Gastrocnemius medialis (tissue), 4 donors: Measurements from ENCODE around the gene SELENOI. TPM values are rescaled to one million over a fixed set of nuclear protein-coding genes. Genes with fewer than 3 reads are reported as not detected.

Experiments used
- ATAC-seq, 2 donors: fragments of 150-250 bp; one replicate each; pipeline ENCODE4 v1.9.1; 2016
- DNase-seq, 2 donors: peaks; one replicate each; pipeline ENCODE4 v3.0.0-alpha.2; 2019
- H3K27ac ChIP-seq, 4 donors: fragments of 200-600 bp; sonication (generic); 1 replicate in 1 of 4; 2 replicates in 3 of 4; pipeline ENCODE4 v1.5.1; 2016 to 2018; ENCODE audit warnings: mild to moderate bottlenecking in 2 of 4, moderate library complexity in 1 of 4
- H3K27me3 ChIP-seq, 3 donors: fragments of 200-600 bp; sonication (generic) in 2 of 3; 1 replicate in 1 of 3; 2 replicates in 2 of 3; pipeline versions ENCODE4 v1.5.1 to v1.6.0; 2016 to 2019; ENCODE audit warnings: mild to moderate bottlenecking in 1 of 3, moderate library complexity in 1 of 3
- H3K36me3 ChIP-seq, 2 donors: fragments of 200-600 bp; sonication (generic) in 1 of 2; one replicate each; pipeline ENCODE4 v1.5.1; 2017 to 2018
- H3K4me1 ChIP-seq, 2 donors: fragments of 200-600 bp; sonication (generic) in 1 of 2; one replicate each; pipeline ENCODE4 v1.5.1; 2016 to 2017; ENCODE audit warnings: mild to moderate bottlenecking in 2 of 2
- H3K4me3 ChIP-seq, 4 donors: fragments of 200-600 bp; sonication (generic) in 3 of 4; 1 replicate in 1 of 4; 2 replicates in 3 of 4; pipeline ENCODE4 v1.5.1; 2016 to 2019; ENCODE audit warnings: mild to moderate bottlenecking in 2 of 4
- H3K9me3 ChIP-seq, 3 donors: fragments of 200-600 bp; sonication (generic) in 2 of 3; 1 replicate in 1 of 3; 2 replicates in 2 of 3; pipeline ENCODE4 v1.5.1; 2016 to 2019
- POLR2A ChIP-seq, 2 donors: fragments of 450-650 bp; IDR thresholded peaks; one replicate each; pipeline ENCODE4 v1.6.1; 2017; ENCODE audit warnings: antibody characterized with exemption in 2 of 2, mild to moderate bottlenecking in 2 of 2, moderate library complexity in 2 of 2
- in situ Hi-C, 4 donors: fragments of 200-750 bp; cut with MboI; loops; one replicate each; pipeline versions ENCODE4 v1.15.0 to v1.8.0; 2017; ENCODE audit warnings: low sequenced_read_pairs in 4 of 4
- intact Hi-C: fragments of 100-400 bp; cut with DNase I; formaldehyde crosslinking; loops from one replicate; pipeline ENCODE4 v1.15.1; 2023; ENCODE audit warnings: low total_unique reads
- total RNA-seq, 4 donors: library from RNA; depleted of rRNA; stranded (reverse); fragments of >200 nt; gene quantifications; one replicate each; pipeline versions ENCODE4 v1.1.0 to v1.2.3, GENCODE V29; 2016
- TF ChIP-seq, protein P1 (sequence below), 5 experiments: fragments of 450-650 bp in 3 of 5; fragments of 200-600 bp in 2 of 5; sonication (generic) in 2 of 5; IDR thresholded peaks in 4 of 5; conservative IDR thresholded peaks in 1 of 5; 1 replicate in 4 of 5; 2 replicates in 1 of 5; pipeline ENCODE4 v1.5.1; 2016 to 2019; ENCODE audit warnings: antibody characterized with exemption in 5 of 5, mild to moderate bottlenecking in 3 of 5, moderate library complexity in 3 of 5

SELENOI gene
- total RNA-seq, 4 donors from 2014 or later = 8.5 to 30.6 (median 17.0) TPM

DNA sequence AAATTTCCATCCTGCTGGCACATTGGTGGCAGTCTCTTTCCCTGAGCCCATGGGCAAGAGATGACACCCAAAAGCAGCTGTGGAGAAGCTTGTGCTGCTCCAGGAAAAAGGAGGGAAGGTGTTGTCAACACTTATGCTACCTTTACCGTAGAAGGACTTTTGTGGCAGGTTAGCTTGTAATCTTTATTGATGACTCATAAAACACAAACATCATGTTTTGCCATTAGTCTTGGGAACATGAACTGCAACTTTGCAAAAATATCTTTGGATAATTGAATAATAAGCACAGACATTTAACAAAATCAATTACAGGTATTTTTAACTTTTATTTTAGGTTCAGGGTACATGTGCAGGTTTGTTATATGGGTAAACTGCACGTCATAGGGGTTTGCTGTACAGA, 89.2 kb downstream of the SELENOI start:
- intact Hi-C loops = no loop called here
- Histone ChIP-seq H3K27me3 (no peaks in the 10 kb centered on the region), H3K36me3 (no peaks in the 10 kb centered on the region), H3K27ac (no peak overlapping the region), H3K9me3 (no peaks in the 10 kb centered on the region), H3K4me1 (no peaks in the 10 kb centered on the region), H3K4me3 (no peak overlapping the region)
- DNase-seq (no peak), ATAC-seq (no peak)
- TF ChIP-seq POLR2A (IDR thresholded peaks at IDR 0.05) = no peak
- TF ChIP-seq, protein P1, sequence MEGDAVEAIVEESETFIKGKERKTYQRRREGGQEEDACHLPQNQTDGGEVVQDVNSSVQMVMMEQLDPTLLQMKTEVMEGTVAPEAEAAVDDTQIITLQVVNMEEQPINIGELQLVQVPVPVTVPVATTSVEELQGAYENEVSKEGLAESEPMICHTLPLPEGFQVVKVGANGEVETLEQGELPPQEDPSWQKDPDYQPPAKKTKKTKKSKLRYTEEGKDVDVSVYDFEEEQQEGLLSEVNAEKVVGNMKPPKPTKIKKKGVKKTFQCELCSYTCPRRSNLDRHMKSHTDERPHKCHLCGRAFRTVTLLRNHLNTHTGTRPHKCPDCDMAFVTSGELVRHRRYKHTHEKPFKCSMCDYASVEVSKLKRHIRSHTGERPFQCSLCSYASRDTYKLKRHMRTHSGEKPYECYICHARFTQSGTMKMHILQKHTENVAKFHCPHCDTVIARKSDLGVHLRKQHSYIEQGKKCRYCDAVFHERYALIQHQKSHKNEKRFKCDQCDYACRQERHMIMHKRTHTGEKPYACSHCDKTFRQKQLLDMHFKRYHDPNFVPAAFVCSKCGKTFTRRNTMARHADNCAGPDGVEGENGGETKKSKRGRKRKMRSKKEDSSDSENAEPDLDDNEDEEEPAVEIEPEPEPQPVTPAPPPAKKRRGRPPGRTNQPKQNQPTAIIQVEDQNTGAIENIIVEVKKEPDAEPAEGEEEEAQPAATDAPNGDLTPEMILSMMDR (IDR thresholded peaks at IDR 0.05 in 4 of 5, conservative IDR thresholded peaks at IDR 0.05 in 1 of 5) = no peak
- in situ Hi-C loops = no loop called here

DNA sequence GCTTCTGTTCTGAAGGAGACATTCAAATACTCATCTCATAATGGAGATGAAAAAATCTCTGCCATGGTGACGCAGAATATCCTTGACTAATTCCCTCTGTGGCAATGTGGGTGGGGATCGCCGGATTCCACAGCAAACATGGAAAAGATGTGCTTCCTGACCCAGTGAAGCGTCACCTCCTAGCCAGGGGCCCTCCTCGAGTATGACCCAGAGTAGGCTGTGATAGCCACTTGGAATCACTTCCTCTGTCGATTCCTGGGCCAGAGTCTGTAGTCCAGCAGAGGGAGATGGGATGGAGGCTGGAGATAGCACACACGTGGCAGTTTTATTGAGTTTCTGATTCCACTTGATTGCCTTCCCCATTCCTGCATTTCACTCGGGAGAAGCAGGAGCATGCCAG, 92.6 kb downstream of the SELENOI start:
- no peak overlapping the region for H3K4me3 ChIP-seq
- in situ Hi-C loops (no loop called here), intact Hi-C loops (no loop called here)
- no peaks in the 10 kb centered on the region for H3K36me3 ChIP-seq
- no peaks in the 10 kb centered on the region for H3K4me1 ChIP-seq
- no peaks in the 10 kb centered on the region for H3K27me3 ChIP-seq
- H3K9me3 ChIP-seq = no peaks in the 10 kb centered on the region
- DNase-seq (no peak), ATAC-seq (no peak)
- no peak overlapping the region for H3K27ac ChIP-seq
- TF ChIP-seq, protein P1 (IDR thresholded peaks at IDR 0.05 in 4 of 5, conservative IDR thresholded peaks at IDR 0.05 in 1 of 5) = no peak
- TF ChIP-seq POLR2A (IDR thresholded peaks at IDR 0.05) = no peak

DNA sequence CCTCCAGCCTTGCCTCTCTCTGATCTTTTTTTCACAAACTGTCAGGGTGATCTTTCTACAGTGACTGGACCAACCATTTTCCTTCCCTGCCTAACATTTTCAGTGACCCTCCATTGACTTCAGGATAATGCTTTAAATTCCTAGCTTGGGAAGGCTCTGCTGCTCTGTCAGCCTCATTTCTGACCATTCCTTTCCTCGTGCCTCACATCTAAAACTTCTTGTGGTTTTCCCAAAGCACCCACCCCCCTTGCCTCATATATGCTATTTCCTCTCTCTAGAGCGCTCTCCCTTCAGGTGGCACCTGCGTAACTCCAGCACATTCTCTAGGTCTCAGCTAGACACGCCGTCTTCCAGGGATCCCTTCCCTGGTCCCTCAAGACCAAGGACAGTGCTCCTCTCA, 93.0 kb downstream of the SELENOI start:
- intact Hi-C loops = no loop called here
- Histone ChIP-seq H3K9me3 (no peaks in the 10 kb centered on the region), H3K4me1 (peaks cover 0 to under 1% of the 10 kb centered on the region in 2 donors), H3K36me3 (no peaks in the 10 kb centered on the region), H3K4me3 (no peak overlapping the region), H3K27me3 (no peaks in the 10 kb centered on the region), H3K27ac (no peak overlapping the region)
- DNase-seq (no peak), ATAC-seq (no peak)
- no peak for TF ChIP-seq POLR2A (IDR thresholded peaks at IDR 0.05)
- TF ChIP-seq, protein P1 (IDR thresholded peaks at IDR 0.05 in 4 of 5, conservative IDR thresholded peaks at IDR 0.05 in 1 of 5) = no peak
- in situ Hi-C loops = no loop called here

DNA sequence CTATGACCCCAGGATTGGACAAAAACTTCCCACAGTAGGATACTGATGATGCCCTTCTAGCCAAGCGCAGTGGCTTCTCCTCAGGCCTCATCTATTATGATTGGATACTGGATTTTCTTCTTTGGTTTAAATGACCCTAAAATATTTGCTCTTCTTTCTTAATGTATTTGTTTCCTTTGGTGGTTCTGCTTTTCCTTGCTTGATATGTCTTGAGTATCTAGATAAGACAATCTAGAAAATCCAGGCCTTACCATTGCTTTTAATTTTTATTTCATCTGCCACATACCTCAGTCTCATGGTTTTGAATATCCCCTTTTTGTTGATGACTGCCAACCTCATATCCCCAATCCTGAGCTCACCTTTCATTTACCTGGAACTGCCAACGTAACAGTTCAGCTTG, 96.4 kb downstream of the SELENOI start:
- H3K9me3 ChIP-seq = no peaks in the 10 kb centered on the region
- in situ Hi-C loops = no loop called here
- no peak overlapping the region for H3K27ac ChIP-seq
- ATAC-seq (no peak), DNase-seq (no peak)
- intact Hi-C loops = no loop called here
- TF ChIP-seq, protein P1 (IDR thresholded peaks at IDR 0.05 in 4 of 5, conservative IDR thresholded peaks at IDR 0.05 in 1 of 5) = no peak
- TF ChIP-seq POLR2A (IDR thresholded peaks at IDR 0.05) = no peak
- no peak overlapping the region for H3K4me3 ChIP-seq
- peaks cover 0 to 5% of the 10 kb centered on the region in 2 donors for H3K4me1 ChIP-seq
- H3K36me3 ChIP-seq = no peaks in the 10 kb centered on the region
- no peaks in the 10 kb centered on the region for H3K27me3 ChIP-seq

DNA sequence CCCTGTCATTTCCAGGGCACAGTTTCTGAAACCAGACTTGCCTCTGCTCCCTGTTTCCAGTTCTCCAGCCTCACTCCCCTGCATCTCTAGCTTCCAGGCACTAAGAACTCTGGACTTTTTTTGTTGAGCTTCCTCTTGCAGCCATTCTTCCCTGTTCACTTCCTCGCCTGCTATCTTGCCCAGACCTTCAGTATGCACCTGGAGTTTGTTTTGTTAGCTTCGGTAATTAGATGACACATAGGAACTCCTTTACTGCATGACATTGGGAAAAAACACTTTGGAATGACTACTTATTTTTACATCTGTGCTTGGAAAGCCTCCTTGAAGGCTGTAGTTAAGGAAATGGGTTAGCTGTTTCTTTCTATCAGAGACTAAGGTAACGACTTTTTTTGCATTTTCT, 96.8 kb downstream of the SELENOI start:
- no peak for TF ChIP-seq POLR2A (IDR thresholded peaks at IDR 0.05)
- TF ChIP-seq, protein P1 (IDR thresholded peaks at IDR 0.05 in 4 of 5, conservative IDR thresholded peaks at IDR 0.05 in 1 of 5) = no peak
- ATAC-seq = no peak
- no peaks in the 10 kb centered on the region for H3K27me3 ChIP-seq
- no peak overlapping the region for H3K27ac ChIP-seq
- H3K36me3 ChIP-seq = no peaks in the 10 kb centered on the region
- intact Hi-C loops = no loop called here
- H3K4me1 ChIP-seq = peaks cover 0 to 5% of the 10 kb centered on the region in 2 donors
- DNase-seq = no peak
- in situ Hi-C loops = no loop called here
- no peak overlapping the region for H3K4me3 ChIP-seq
- H3K9me3 ChIP-seq = no peaks in the 10 kb centered on the region
